Amniotic epithelial cell (primary cell): ENCODE data around the gene RAB9A.
"Not testable (repeated sequence)": the region's sequence is repeated elsewhere in the genome, so short reads cannot be mapped to it uniquely, and the experiment has no call there.

ENCODE experiments used
- DNase-seq: peaks from one replicate; pipeline ENCODE4 v3.0.0-alpha.2; 2010; ENCODE audit warnings: low read depth

The RAB9A gene, protein sequence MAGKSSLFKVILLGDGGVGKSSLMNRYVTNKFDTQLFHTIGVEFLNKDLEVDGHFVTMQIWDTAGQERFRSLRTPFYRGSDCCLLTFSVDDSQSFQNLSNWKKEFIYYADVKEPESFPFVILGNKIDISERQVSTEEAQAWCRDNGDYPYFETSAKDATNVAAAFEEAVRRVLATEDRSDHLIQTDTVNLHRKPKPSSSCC

DNA sequence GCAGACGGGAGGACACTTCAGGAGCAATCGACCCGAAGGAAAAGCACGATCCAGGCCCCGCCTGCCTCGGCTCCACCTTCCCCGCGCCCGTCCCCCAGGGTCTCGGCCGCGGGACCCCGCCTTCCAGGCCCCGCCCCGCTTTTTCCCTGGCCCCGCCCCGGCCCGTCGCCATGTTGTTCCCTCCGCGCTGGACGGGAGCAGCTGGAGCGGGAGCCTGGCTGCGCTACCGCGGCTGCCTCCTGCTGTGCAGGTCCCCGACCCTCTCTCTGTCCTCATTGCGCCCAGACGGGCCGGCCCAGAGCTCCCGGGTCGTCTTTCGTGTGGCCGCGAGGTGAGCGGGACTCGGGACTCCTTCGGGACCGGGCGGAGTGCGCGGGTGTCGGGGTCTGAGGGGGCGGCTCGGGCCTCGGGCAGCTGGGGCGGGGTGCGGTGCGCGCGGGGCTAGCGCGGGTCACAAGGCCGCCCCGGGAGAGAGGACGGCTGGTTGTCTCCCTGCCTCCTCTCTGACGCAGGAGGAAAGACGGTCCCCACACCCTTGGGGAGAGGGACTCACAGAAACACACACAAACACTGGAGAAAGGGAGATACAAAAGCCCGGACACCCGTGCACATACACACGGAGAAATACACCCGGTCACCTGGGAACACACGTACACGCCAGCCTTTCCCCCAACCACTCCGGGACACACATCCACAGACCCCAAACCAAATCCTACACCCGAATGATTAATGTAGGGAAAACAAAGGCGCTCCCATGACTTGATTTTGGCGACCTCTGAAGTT, at the start of gene RAB9A:
TSS of gene RAB9A (plus strand) at position 171 of the 783 bp plus-strand sequence. CDS start 19,619 bp downstream, outside the sequence.
- peak; percentile 41 for DNase-seq

DNA sequence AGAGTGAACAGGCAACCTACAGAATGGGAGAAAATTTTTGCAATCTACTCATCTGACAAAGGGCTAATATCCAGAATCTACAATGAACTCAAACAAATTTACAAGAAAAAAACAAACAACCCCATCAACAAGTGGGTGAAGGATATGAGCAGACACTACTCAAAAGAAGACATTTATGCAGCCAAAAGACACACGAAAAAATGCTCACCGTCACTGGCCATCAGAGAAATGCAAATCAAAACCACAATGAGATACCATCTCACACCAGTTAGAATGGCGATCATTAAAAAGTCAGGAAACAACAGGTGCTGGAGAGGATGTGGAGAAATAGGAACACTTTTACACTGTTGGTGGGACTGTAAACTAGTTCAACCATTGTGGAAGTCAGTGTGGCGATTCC, 47.2 kb upstream of the RAB9A start:
- DNase-seq = not testable (repeated sequence)

DNA sequence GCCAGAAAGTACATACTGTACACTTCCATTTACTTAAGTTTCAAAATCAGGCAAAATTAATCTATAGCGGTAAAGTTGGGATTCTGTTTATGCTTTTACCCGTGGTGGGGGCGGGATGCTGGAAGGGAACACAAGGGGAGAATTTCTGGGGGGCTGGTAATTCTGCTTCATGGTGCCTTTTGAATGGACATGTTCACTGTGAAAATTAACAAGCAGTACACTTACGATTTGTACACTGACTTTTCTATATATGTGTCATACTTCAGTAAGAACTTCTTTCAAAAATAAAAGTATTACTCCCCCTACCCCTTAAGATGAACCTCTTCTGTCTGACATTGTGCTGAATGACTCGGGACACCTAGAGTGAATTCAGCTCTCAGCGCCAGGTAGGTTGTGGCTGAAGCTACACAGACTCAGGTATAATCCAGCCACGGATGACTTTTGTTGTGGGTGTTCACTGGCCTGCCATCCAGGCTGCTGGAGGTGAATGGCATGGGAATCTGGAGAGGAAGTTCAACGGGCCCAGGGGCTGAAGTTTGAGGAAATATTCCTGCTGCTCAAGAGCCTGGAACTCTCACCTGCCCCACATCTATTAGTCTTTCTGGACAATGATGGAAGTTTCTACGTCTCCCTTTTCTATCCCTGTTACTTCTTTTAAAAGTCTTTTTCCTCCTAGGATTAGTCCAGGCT, 43.3 kb upstream of the RAB9A start:
- no peak for DNase-seq

DNA sequence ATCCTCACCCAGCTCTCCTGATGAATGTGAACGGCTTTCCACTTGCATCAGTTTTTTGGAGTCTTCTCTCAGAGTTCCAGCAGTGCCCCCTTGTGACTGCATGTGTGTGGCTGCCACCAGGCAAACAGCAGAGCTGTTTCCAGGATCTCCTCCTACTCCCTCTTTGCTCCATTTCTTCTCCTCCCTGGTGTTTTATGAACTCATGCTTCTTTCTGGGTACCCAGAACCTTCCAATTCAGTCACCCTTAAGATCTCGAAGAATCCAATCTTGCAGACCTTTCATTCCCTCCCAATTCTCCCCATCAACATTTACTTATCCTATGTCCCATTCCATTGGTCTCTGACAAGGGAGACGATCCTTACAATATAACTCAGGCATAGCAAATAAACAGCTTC, 42.8 kb upstream of the RAB9A start:
- DNase-seq = peak; percentile 50

DNA sequence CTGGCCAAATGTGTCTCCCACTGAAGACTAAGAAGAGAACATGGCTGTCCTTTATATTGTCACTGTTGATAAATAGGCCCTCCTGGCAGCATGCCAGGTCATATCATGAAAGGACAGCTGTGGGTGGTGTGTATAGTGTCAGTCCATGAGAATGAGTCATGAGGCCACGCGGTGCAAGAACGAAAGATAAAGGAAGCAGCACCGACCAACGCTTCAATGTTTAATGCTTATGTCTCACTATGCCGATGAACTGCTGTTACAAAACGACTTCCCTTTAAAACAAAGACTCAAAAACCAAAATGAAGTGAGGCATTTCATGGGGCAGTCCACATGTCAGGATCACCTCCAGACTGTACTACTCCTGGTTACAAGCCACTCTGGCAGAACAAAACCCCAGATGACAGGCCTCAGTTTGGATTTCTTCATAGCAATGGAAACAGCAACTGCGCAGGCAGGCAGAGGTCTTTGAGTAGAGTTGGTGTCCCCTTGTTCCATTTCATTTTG, 41.2 kb upstream of the RAB9A start:
- DNase-seq = peak; percentile 77

DNA sequence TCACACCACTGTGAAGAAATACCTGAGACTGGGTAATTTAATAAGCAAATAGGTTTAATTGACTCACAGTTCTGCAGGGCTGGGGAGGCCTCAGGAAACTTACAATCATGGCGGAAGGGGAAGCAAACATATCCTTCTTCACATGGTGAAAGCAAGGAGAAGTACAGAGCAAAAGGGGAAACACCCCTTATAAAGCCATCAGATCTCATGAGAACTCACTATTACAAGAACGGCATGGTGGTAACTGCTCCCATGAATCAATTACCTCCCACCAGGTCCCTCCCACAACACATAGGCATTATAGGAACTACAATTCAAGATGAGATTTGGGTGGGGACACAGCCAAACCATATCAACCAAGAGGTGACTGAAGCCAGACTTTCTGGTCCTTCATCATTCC, 40.6 kb upstream of the RAB9A start:
- DNase-seq = not testable (repeated sequence)

DNA sequence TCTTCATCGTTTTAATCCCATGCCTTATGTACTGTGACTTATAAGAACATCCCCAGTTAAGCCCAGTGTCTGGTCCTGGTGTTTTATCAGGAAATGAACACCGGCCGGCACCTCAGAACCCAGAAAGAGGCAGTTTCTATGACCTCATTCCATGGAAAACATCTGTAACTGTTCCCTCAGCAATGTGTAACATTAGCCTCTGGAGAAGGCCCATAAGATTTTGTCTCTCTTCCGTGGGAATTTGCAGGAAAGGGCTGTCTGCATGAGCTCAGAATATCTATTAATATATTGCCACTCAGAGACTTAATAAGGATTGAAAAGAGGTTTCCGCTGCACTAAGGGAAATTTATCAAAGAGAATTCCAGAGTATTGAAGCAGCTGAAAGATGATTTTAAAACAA, 39.1 kb upstream of the RAB9A start:
- peak; percentile 68 for DNase-seq

DNA sequence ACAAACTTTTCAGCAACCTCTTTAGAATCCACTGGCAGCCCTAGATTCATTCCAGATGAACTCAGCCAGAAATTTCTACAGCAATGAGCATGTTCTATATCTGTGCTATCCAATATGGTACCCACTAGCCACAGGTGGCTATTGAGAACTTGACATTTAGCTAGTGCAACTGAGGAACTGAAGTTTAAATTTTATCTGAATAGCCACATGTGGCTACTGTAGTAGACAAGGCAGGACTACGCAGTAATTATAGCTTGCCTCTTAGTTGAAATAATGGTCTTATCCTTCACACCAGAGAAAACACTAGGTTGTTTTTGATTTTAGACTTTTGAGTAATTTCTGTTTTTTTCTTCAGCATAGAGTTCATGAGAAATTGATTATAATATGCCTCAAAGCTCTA, 38.6 kb upstream of the RAB9A start:
- DNase-seq = no peak

DNA sequence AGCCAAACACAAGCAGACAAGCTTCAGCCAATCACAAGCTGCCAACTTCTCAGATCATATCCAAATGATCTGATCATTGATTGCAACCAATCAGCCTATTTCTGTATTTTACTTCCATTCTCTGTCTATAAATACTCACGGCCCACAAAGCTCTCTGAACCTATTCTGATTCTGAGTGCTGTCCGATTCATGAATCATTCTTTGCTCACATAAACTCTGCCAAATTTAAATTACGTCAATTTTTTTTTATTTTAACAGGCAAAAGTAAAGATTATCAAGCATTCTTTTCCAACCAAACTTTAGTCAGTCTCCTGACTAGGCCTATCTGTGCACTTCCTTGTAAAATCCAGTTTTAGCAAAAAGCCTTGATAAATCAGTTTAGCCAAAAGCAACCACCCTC, 37.8 kb upstream of the RAB9A start:
- no peak for DNase-seq

DNA sequence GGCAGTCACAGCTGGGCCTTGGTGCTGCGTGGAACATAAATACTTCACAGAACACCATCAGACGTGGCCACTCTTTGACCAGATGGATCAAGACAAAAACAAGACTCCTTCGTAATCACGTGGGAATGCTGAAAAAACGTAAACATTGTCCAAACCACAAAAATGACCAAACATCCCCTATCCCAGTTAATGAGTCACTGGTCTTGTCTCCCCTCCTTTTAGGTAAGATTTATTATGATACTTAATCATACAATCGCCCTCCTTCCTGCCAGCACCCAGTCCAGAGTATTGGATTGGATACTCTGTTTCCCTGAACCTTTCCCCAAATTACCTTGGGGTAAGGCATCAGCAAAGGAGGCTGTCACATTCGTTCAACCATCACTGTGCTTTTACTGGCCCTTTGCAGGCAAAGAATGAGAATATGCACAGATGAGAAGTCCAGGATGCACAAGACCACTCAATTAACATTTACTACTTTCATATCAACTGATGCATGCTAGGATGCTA, 36.6 kb upstream of the RAB9A start:
- peak; percentile 96 for DNase-seq

DNA sequence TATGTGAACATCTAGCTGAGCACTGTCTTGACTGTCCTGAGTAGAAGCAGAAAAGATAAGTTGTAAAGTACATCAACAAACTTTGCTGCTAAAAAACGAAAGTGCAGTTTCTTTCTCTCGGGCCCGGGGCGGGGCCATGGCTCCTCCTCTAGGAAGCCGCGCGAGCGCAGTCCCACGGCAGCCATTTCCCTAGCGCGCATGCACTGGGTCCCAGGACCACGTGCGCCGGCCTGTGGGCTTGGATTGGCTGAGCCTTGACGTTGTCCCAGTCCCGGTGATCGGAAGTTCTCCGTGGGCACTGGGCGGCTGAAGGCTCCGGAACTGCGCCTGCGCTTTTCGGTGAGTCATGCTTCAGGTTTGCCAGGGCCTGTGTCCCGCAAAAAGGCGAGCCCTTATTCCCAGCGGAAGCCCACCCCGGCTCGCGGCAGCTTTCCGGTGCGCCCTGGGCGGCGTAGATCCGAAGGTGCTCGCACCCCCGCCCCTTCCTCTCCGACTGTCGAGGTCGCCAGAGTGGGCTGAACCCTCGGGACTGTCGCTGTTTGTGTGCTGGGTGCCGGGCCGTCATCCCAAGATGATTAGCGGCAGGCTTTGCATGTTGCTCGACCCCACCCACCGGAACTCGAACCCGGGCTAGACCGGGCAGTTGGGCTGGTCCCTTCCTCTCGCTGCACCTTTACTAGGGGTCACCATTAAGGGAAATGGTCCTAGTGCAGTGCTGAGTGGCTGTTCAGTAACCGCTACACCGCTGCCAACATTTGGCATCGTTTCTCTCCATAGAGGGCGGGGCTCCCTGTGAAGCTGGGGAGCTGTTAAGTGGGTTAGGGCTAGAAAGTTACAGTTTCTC, 35.9 kb upstream of the RAB9A start, which contains the start of gene TCEANC:
TSS of gene TCEANC (plus strand) at position 292 of the 844 bp plus-strand sequence. CDS start 9,368 bp downstream, outside the sequence.
- peak; percentile 95 for DNase-seq

DNA sequence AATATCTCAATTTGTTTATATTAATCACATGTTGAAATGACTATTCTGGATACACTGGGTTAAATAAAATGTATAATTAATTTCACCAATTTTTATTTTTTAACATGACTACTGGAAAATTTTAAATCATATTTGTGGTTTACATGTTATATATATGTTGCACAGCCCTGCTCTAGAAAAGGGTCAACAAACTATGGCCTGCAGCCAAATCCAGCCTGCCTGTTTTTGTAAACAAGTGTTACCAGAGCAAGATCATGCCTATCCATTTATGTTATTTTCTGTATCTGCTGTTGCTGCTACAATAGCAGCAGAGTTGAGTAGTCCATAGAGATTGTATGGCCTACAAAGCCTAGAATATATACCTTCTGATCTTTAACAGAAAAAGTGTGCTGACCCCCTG, 34.8 kb upstream of the RAB9A start:
- no peak for DNase-seq

DNA sequence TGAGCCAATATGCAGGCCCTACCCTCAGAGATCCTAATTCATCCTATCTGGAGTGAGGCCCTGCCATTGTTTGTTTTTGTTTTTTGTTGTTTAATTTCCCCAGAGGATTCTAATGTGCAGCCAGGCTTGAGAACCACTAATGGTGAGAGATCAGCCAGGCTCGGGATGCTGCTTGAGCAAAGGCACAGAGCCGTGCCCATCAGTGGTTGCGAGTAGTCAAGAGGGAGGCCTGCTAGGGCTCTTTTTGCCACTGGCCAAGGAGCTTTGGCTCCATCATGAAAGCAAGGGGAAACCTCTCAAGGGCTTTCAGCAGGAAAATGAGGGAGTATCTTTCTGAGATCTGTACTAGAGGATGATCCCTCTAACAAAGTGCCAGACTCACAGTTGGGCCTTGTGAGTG, 33.3 kb upstream of the RAB9A start:
- no peak for DNase-seq

DNA sequence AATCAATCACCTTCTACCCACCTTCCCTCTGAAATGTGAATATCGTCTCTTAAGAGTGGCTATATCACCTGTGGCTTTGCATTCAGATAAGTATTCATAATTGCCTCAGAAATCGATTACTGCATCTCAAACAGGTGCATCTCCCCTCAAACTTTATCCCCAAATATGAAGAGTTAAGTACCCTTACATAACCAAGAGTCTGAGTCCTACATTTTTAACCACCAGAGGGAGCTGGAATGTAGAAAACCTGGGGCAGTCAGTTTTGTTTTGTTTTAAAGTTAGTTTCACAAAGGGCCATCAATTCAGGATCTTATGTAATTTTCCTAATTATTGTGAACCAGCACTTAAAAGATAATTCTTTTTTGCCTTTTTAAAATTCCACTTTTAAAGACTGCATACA, 30.3 kb upstream of the RAB9A start:
- DNase-seq = peak; percentile 59

DNA sequence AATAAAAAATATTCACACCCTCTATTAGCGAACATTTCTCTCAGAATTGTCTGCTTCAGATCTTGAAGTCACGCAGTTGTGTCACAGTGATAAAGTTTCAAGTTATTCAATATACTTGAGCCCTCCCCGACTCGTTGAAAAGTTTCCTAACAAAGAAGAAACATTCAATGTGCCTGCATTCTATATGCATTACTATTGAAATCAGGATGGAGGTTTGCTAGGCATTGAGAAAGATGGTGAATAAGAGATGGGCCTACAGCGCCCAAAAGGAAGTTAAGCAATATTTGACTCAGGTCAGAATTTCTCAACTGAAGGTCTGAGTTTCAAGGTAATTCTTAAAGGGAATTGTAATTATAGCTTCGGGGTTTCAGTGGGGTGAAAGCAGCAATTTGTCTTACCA, 29.9 kb upstream of the RAB9A start:
- DNase-seq = peak; percentile 86

DNA sequence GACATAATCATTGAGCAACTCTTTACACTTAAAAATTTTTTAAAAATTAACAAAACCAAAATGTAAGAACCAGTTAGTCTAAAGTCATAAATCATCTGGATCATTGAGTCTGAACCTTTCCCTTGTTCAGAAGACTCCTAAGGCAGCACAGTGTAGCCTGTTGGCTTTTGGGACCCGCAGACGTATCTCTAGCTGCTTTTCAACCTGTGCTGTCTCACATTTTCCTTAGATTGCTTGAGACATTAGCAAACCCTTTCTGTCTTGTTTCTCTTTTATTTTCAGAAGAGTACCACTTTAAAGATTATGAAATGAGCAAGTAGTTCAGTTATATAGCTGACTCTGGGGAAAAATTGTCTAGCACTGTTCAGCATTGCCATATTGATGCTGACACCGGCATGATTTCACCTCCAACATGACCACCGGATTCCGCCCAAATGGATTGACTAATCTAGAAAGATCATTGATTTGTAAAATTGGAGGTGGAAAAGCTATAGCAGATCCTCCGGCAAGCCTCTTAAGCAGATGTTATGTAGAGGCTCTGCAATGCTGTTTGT, 27.1 kb upstream of the RAB9A start:
- DNase-seq = peak; percentile 18

DNA sequence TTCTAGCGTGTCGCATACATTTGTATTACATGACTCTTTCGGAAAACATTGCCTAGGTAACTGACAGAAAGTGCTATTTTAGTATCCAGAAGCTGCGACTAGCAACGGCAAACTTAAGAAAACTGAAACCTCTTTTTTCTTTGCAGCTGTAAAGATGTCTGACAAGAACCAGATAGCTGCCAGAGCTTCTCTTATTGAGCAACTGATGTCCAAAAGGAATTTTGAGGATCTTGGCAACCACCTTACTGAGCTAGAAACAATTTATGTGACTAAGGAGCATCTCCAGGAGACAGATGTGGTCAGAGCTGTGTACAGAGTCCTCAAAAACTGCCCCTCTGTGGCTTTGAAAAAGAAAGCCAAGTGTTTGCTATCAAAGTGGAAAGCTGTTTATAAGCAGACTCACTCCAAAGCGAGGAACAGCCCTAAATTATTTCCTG, 26.6 kb upstream of the RAB9A start:
- peak; percentile 94 for DNase-seq

DNA sequence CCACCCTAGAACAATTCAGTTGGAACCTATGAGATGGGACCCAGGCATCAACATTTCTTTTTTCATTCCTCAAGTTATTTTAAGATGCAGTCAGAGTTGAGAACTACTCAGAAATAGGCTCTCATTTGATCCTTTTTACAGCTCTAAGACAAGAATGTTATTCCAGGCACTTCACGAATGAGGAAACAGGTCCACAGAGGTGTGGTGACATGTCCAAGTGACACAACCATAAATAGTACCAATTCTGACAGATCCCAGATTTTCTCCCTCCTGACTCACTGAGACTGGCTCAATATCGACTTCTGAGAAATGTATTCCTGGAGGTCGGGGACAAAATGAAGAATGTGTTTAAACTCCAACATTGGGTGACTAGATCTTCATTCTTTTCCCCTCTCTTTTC, 24.9 kb upstream of the RAB9A start:
- no peak for DNase-seq

DNA sequence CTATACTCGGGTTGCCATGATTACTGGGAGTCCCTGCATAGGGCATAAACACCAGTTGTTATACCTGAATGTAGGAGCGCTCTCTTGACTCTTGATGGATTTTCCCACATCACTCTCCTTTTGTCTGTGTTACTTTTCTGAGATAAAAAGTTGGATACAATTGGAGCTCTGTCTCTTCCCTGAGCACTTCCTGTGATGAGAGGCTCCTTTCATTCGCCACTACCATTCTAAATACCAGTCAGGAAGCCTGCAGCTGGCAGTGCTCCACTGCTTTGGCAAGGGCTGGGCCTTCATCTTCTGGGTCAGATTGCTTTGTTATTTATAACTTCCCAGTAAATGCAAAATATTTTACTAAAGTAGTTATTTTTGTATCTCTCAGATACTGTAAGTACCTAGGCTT, 22.1 kb upstream of the RAB9A start:
- DNase-seq = no peak

DNA sequence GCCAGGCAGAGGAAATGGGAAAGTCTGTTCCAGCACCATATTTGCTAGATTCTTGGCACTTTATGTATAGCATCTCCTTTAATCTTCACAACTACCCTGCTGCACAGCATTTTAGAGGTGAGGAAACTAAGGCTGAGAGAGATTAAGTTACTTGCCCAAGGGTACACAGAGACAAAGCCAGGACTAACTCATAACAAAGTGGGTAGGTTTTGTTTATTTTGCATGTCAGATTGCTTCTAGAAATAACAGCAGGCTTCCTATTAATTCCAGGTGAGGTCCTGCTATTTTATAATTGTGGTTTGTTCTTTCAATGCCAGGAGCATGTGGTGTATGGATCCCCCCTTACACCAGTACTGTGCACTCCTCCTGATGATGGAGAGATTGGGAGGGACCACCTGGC, 21.0 kb upstream of the RAB9A start:
- DNase-seq = no peak

DNA sequence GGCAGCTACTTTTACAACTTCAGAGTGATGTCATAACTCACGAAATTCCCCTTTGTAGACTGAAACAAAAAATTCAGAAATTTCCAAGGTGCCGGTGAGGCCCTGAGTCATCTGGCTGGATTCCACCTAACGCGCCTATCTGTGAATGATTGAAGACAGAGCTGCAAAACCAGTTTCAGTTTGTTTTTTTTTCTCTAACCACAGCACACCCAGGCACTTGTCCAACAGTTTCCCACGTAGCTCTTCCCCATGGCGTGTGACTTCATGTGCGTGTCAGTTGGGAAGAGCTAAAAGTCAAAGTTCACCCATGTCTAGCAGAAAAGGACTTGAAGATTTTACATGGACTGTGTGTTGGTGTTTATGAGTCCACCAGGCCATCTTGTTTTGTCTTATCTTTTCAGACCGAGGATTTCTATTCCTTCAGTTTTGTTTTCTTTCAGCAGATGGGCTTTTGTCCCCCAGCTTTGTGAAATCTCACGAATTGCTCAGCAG, 19.6 kb upstream of the RAB9A start:
- peak; percentile 97 for DNase-seq
